Islet precursor cell (in vitro differentiated cells): ENCODE results near the gene VAPB.

Experiments
- DNase-seq: peaks from one replicate; pipeline ENCODE4 v3.0.0-alpha.2; 2018

VAPB gene

GRCh38 chr20:58486207-58486606 is 97.2 kb downstream of the VAPB start:
- DNase-seq: no peak

GRCh38 chr20:58492074-58492718 is 103.2 kb downstream of the VAPB start:
- DNase-seq: no peak

DNA sequence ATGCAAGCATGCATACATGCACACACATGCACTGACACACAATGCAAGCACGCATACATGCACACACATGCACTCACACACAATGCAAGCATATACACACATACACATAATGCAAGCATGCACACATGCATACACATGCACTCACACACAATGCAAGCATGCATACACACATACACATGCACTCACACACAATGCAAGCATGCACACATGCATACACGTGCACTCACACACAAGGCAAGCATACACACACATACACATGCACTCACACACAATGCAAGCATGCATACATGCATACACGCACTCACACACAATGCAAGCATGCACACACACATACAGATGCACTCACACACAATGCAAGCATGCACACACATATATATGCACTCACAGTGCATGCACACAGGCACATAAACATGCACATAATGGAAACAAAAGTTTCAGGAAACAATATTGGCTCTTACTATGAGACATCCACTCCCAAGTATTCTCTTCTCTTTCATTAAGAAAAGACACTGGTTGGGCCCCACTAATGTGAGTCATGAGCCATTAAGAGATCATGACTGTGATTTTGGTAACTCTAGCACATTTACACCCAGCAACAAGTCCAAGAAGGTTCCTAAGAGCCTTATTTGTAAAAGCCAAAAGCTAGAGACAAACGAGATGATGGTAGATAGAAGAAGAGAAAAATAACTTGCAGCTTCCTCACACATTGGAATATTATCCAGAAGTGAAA is 103.9 kb downstream of the VAPB start:
- no peak for DNase-seq

DNA sequence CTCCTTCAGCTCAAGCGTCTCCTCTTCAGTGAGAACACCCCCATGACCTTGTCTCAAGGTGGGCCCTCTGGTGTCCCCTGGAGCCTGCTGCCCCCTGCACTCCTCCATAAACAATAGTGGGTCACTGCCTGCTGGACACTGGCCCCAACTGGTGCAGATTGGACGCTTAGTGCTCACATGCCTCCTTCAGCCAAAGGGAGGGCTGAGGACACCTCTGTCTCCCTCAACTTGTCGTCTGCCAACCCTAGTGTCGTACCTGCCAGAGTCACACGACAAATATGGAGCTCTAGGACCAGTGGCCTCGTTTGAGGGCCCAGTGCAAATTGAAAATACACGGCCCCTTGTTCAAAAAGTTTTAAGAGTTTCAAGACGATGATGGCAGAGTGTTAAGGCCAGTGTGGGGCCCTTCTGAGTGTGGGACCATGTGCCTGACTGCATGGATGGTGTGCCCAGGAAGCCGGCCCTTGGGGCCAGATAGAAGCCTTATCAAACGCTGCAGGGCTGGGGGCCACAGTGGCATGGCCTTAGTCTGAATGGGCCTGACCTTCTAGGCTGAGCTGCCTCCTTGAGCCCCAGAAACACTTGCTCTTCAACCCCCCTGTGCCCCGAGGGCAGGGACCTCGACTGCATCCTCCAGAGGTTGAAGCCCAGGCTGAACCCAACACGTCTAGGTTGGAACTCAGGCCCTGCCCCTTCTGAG is 106.0 kb downstream of the VAPB start:
- no peak for DNase-seq

DNA sequence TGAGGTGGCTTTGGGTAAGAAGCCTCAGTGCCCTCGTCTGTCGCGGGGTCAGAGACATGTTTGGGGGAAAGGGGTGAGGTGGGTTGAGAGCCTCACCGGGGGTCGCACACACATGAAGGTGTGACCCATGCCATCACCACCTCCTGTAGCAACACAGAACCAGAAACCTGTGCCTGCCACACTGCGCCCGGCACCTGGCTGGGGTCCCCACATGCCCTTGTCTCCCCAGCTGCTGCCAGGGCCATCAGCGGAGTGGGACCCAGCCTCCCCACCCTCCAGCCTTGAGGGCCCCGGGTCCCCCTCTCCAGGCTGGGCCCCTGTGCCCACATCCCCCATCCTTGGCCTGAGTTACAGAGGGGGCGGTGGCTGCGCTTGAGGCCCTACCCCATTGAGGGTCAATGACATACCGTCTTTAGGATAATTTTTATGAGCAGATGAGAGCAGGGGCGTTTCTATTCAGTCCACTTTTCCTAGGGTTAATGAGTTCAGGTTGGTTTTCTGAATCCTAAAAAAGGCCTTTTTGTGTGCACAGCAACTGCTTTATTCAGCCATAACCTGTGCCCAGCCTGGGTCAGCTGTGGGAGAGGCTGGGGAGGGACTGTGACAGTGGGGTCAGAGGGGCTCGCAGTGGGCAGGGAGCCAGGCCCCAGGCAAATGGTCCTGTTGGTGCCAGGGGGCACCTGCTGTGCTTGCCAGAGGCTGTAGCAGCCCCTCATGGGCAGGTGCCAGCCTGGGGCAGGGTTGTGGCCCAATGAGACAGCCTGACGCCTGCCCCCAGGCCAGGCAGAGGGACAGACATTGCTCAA is 106.8 kb downstream of the VAPB start:
- no peak for DNase-seq

GRCh38 chr20:58496429-58496769 is 107.4 kb downstream of the VAPB start:
- no peak for DNase-seq

DNA sequence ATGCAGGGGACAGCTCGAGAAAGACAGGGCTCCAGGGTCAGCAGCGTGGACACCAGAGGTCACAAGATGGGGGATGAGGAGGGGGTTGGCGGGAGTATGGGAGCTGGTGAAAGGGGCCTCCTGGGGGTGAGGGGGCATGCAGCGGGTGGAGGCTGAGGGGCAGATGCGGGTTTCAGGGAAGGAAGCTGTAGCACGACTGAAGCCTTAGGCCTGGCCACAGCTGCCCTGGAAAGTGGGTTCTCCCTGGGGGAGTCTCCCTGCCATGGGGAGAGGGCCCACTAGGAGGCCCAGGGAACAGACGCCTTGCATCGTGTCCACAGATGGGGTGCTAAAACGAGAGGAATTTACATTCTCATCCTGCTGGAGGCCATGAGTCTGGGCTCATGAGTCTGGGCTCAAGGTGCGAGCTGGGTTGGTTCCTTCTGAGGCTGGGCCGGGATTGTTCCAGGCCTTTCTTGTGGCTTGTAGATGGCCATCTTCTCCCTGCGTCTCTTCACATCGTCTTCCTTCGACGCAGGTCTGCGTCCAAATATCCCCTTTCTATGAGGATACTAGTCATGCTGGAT is 108.1 kb downstream of the VAPB start:
- no peak for DNase-seq

DNA sequence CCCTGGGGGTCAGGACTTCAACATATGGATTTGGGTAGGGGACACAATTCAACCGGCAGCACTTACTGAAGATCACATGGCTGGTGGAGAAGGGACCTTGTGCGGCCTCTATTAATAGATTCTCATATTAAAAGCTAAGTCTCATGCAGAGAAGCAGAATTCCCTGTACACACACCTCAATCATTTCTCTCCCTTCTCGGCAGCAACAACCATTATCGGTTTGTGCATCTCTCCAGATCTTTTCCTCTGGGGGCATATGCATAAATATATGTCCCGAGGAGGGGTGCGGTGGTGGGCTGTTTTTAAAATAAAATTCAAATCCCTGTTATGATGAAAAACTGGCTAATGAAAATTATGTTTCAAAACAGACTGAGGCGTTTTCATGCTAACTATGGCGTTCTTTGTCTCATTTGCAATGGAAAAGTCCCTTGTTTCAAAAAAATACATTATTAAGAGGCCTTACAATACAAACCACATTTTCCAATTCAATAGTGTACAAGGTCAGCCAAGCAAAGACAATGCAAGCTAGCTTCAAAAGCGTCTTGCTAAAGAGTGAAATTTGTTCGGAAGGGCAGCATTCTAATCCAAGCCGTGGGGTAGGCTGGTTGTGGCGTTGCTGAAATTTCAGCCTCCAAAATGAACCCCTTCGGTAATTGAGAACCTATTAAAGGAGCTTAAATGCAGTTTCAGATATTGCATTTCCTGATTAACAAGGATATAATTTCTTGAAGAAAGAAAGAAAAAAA is 108.9 kb downstream of the VAPB start:
- no peak for DNase-seq

GRCh38 chr20:58498470-58499068 is 109.5 kb downstream of the VAPB start:
- no peak for DNase-seq

DNA sequence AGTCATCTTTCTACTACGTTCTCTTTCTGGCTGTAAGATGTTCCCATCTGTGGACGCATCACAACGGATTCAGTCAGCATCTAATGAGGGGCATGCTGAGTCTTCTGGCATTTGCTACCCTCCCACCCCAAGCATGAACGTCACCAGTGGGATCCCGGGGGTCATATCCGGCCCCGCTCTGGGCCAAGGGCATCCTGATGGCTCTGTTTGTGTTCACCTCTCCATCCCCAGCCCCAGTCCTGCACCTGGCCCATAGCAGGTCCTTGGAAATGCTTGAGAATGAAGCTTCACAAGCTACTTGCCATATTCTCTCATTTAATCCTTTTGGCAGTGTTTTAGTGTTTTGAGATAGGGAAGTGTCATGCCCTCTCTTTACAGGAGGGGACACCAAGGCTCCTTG is 111.2 kb downstream of the VAPB start:
- no peak for DNase-seq
